GM21390 (cell line): ENCODE measurements around the gene SLC14A1.
"Not testable (repeated sequence)": the region's sequence is repeated elsewhere in the genome, so short reads cannot be mapped to it uniquely, and the experiment has no call there.

ENCODE experiments used
- ATAC-seq: cut with Tn5 transposase; IDR thresholded peaks from one replicate; pipeline ENCODE4 v1.9.1; 2021; ENCODE audit not compliant: unreplicated experiment

SLC14A1 gene

DNA sequence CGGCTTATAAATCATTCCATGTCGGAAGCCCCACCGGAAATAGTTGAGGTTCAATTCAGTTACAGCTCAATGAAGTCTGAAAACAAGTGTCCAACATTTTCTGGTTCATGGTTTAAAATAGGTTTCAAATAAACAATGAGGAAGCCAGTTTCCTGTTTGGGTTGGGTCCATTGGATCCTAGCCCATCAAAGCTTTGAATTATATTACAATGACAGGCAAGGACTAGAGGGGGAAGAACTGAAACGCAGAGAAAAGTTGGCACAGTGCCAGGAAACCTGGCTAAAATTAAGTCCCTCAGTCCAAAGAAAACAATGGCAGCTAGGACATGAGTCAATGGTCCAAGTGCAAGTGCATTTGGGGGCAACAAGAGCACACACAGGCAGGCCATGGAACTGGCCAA is 32.0 kb downstream of the SLC14A1 start:
- no peak for ATAC-seq

DNA sequence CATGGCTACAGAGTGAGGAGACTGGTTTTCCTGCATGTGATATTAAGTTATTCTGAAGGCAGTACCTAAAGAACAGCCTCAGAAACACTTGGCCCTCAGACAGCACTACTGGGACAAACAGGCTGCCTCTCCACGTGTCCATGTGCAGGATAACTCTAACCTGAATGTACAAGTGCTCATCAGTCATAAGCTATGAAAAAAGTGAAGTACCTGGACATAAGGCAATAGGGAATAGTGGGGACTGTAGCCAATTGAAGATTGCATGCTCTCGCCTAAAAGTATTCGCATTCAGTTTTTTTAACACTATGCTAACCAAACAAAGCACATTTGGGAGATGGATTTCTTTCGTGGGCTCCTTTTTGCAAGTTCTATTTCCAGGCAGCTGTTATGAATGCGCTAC is 33.0 kb downstream of the SLC14A1 start:
- no peak for ATAC-seq

DNA sequence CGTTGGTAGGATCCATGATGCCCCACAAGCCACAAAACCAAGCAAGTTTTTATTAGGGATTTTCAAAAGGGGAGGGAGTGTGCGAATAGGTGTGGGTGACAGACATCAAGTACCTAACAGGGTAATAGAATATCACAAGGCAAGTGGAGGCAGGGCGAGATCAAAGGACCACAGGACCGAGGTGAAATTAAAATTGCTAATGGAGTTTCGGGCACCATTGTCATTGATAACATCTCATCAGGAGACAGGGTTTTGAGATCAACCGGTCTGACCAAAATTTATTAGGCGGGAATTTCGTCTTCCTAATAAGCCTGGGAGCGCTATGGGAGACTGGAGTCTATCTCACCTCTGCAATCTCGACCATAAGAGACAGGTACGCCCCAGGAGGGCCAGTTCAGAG is 33.7 kb downstream of the SLC14A1 start:
- ATAC-seq: not testable (repeated sequence)

DNA sequence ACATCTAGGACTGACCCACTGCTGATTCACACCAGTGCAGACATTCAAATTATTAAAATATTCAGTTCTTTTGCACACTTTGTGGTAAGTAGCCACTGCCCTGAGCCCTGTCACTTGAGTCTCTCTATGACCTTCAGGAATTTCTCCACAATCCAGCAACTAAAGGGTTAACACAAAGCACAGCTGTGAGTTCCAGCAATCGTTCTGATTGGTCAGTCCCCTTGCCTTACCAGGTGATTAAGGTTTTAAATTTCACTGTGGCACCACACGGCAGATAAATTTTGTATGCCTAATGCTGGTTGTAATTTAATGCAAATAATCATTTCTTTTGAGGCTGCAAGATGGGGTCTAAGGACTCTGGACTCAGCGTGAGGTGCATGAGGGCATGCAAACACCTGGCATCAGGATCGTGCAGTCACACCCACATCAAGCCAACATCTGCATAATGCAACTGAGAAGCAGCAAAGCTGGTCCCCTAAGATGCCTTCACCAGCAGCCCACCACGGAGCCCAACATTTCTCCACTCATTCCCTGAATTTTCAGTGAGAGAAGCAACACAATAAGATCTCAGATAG is 36.6 kb downstream of the SLC14A1 start:
- ATAC-seq: no peak

DNA sequence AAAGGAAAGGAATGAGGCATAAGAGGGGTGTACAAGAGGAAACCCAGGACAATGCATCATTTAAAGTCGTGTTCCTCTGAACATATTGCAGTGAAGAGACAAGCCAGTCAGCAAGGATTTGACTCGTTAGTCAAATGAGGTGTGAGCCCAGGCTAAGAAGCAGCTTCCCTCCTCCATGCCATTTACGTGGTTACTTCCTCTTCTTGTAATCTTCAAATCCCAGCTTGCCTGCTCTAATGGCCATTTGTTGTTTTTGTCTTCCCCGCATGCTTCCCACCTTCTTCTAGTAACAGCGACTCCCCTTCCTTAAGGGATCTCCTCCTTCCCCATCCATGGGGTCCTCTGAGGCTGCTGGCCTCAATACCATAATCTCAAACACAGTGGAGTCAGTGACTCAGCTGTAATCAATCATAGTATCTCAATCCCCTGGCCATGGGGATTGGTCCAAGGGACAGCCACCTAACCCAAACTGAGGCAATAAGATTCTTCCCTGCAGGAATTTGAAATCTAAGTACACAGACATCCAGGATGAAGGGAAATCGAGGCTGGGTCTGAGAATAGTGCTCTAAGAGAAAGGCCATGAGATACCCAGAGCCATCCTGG is 37.6 kb downstream of the SLC14A1 start:
- no peak for ATAC-seq

DNA sequence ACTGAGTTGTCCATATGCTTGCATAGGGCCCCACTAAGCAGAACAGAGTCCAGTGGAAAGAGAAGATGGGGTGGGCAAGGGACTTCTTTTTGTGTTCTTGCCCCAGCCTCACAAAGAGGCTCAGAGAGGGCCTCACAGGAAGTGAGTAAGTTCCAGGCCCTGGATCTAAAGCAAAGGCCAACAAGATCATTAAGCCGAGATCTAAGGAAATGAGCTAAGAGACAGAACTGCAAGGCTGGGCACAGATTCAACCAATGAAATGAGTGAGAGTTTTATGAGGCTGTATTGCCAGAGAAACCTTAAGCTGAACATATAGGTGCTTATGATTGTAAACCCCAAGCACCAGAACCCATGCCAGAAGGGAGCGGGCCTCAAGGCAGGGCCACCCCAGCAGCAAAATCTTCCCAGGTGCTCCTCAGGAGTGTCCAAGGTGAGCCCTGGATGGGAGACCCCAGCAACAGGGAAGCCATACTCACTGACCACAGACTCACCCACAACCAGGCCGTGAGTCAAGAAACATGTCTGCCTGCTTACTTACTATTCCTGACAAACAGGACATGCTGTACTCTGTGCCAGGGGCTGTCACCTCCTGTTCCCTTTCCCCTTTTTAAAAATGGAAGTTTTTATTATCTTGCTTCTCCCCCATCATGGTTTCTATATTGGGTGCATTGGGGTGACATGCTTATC is 40.2 kb downstream of the SLC14A1 start:
- ATAC-seq: no peak

DNA sequence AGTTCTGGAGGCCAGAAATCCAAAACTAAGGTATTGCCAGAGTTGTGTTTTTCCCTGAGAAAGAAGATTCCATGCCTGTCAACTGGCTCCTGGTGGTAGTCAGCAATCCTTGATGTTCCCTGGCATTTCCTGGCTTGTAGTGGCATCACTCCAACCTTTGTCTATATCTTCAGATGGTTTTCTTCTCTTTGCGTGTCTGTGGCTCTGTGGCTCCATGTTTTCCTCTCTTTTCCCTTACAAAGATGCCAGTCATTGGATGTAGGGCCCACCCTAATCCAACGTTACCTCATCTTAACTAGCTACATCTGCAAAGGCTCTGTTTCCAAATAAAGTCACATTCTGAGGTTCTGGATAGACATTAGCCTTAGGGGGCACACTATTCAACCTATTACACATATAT is 41.8 kb downstream of the SLC14A1 start:
- ATAC-seq: no peak

DNA sequence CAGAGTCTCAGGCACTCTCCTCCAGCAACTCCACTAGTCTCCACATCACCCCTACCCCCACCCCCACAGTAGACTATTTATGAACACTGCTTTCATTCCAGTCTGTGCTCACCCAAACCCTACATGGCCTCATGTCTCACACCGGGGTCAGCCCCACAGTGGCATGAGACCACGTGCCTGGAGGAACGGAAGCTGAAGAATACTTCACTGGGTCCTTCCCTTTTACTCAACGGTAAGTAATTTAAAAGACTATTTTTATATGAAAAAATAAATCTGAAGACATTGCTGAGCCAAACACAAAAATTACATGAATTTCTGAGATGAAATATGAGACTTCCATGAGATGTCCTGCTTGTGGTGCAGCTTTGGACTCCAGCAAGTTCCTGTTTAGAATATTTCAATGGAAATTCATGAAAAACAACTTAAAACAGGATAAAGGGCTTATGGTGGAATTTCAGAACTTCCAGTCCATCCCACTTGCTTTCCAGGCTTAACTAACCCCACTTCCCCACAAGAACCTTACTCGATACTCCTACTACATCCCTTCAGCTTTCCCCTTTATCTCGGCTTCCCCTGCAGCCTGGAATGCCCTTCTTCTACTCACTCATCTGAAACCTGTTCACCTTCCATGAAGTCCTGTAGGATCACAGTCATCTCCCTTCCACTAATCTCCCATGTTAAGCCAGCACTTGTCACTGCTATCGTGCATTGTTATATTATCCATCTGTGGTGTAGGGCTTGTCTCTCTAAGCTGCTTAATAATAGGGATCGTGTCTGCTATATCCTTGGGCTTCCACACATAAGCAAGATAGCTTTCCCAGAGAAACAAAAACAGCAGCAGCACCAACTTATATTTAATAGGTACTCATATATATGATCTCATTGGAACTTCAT is 47.9 kb downstream of the SLC14A1 start:
- no peak for ATAC-seq

DNA sequence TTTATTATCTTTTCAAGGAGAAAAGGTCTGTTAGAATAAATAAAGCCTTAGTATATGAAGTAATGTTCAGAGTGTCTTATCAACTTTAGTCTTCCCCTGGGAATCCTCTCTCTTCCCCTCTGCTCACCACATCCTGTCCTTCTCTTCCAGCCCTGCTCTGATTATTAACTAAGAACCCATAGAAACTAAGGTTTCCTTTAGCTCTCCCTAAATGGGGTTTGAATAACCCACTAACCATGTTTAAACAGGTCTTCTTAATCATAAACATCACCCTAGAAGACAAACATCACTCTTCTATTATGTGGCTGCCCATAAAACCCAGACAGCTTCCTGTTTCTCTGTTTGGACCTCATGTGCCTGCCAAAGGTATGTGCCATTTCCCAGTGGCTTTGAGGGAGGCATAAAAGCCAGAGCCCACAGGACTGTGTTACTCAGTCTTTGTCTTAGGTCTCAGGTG is 50.1 kb downstream of the SLC14A1 start:
- no peak for ATAC-seq

DNA sequence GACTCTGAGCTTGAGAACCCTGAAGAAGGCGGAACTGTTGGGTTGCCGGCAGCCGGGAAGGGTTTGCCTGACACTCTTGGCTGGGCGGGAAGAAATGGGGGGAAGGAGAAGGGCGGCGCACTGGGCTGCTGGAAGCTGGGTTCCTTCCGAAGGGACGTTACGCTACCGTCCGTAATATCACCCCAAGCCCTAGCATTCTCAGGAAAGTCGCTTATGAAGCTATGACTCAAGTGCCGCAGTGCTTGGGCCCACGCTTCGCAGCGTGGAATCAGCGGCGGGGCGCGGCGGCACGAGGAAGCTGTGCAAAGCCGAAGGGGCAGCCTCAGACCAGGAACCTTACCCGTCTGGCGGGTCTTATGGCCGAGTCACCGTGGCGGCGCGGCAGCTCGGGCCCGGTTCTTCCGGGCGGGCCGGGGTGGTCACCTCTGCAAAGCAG is 51.3 kb downstream of the SLC14A1 start:
- ATAC-seq: peak; percentile 81

DNA sequence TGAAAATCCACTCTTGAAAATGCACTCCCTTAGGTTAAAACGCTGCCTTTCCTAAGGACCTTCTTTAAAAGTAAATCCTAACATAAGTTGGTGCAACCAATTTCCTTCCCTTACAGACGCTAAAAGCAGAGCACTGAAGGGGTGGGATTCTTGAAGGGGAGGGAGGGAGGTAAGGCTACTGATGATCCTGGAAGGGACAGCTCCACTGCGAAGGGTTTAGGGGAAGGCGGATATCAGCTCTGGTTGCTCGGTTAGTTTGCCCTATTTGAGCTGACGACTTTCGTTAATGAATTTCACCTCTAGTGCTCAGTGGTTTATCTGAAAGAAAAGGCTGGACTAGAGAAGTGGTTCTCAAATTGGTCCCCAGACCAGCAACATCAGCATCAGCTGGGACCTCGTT is 51.8 kb downstream of the SLC14A1 start:
- ATAC-seq: no peak

DNA sequence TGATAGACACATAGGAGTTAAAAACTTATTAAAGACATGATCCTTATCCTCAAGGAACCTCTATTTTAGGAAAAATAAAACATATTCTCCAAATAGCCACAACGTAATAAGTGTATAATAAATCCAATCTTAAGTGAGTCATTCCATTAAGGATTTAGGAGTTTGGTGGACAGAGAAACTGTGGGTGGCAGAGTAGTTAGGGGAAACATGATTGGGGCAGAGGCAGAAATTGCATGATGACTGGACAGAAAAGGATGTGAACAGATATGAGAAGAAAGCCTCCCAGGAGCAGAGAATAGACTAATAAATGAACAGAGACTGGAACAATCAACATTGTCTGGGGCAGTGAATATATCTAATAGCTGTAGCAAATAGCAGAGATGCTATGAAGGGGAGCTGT is 53.4 kb downstream of the SLC14A1 start:
- no peak for ATAC-seq

DNA sequence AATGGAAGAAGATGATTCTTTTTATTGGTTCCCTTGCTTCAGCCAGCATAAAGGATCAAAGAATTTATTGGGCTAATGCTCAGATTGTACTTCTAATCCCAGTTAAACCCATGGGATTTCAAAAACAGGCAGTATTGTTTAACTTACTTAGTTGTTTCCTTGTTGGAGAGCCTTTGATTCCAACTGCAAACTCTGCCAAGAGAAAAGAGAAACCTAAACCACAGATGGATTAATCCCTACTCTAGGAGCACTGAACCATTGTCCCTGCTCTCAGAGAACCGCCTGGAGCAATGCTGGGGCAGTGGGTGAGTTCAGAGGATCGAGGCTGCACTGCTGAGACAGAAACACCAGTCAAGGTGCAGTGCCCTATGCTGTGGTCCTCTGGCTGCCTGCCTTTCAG is 56.6 kb downstream of the SLC14A1 start:
- no peak for ATAC-seq

DNA sequence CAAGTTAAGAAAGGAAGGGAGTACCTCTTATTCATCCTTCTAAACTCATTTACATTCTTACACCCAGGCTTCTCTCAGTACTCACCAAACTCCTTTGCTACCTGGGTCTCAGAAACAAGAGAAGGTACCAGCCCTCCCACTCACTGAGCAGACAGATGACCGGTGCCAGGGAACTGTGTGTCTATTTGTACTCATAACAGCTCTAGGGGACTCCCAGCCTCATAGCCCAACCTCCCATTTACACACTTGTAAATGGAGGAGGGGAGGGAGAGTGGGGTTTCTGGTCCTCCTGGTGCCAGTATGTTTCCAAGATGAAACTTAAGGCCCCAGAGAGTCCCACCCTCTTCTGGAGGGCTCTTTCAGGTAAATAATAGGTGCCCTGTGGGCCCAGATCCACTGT is 58.7 kb downstream of the SLC14A1 start:
- ATAC-seq: no peak

DNA sequence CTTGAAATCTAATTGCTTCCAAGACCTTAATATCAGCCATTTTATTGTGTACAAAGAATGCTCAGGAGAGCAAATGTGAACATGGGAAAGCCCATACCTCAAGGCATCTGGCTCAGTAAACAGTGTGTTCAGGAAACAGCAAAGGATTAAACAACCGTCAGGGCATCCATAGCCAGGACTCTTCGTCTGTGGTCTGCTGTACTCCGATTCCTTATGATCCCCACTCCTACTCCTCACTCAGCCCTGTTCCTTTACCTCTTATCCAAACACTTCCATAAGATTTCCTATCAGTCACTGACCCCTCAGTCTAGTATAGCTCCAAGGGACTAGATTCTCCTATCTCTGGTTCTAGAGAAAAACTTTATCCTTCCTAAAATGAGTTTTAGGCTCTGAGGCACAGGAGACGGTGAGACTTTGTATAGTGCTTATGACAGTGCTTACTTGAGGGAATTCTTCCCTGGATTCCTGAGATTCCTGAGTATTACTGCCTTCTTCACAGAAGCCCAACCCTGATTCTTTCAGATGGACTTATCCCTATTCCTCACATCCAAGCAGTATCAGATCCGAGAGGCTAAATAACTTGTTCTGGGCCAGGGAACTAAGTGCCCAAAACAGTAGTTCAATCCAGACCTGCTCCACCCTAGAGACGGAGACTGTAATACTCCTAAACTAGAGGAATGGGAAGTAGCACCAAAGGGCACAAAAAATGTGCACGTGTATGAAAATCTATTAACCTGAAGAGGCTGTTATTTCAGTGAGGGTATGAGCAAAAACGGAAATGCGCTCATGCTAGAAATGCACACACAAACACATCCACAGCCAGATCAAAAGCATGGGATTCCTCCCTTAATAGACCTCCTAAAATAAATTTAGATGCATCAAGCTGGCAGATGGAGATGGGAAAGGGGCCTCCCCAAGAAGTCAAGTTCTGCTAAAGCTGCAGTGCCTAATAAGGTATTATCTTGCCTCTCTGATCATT is 59.4 kb downstream of the SLC14A1 start:
- no peak for ATAC-seq

DNA sequence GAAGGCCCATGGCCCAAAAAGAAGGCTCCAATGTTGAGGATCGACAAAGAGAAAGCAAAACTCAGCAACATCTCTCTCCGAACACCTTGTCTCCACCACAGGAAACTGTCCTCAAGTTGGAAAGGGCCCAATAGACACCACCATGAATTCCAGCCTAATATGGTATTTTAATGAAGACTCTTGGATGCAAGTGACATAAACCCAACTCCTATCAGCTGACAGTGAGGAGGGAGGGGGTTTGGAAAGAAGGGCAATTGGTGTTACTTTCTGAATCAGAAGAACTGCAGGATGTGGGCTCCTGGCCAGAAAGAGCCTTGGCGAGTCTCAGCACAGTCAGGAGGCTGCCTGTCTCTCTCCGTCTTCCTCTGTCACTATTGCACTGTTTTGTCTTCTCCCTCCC is 61.2 kb downstream of the SLC14A1 start:
- peak; percentile 53 for ATAC-seq

DNA sequence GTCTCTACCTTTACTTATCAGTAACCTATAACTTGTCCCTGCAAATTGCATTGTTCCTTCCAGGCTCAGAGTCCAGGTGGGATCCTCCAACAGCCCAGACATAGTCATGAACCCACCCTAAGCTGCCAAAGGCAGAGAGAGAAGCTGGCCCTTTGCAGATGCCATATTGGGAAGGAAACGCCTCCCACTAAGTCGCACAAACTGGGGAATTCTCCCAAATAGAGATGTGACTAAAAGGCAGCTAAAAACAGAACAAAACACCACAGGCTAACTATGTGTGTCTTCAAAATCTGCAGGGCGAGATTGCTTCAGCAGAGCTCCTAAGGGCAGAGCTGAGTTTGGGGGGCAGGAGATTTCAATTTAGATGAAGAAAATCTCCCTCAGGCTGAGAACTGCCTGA is 63.0 kb downstream of the SLC14A1 start:
- no peak for ATAC-seq

DNA sequence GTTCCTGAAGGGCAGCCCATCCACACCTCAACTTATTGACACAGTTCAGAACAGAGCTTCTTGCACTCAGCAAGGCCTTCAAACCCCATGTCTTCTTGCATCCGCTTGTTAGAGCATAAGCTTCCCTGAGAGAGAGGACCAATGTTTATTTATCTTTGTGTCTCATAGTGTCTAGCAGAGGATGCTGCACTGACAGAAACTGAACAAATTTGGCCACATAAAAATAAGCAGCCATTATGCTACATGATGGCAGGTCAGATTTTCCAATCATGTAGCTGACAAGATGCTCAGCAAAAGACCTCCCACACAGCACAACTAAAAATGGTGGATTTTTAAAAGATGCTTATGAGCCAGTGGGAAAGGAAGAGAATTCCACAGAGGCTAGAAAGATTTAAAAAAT is 63.4 kb downstream of the SLC14A1 start:
- no peak for ATAC-seq

DNA sequence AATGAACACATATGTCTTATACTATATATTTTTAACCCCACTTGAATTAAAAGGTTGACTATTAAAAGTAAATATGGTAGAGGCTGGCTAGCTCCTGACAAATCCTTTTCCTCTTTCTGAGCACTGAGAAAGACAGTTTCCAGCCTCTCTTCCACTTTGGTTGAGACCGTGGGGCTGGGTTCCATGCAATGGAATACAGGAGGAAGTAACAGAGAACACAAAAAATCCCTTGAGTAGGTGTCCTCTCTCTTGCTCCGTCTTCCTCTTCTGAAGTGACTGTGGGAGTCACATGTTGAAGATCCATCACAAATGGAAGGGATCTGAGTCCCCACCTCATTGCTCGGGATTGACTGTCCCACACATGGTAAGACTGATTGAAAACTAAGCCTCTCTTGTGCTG is 64.9 kb downstream of the SLC14A1 start:
- ATAC-seq: no peak

DNA sequence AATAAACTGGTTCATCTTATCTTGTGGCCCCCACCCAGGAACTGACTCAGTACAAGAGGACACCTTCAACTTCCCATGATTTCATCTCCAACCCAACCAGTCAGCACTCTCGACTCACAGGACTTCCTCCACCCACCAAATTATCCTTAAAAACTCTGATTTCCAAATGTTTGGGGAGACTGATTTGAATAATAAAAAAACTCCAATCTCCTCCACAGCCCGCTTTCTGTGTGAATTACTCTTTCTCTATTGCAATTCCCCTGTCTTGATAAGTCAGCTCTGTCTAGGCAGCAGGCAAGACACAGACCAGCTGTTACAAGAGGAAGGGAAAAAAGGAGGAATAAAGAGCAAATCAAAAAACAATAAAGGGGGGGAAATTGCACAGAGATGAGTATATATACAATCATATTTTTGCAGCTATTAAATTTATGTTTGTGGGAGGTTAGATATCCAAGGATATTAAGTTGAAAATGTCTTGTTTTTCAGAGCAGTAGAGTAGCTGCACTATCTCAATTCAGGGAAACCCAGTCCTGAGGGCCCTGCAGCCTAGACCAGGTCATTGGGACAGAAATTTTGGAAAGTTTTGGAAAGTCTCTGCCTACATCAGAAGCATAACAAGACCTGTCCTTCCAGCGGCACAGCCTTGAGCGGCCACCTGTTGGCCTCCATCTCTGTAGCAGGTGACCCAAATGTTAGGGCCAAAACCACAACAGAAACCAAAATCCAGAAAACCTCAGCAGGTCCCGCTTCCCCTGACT is 68.7 kb downstream of the SLC14A1 start:
- no peak for ATAC-seq
